Sigmoid colon (tissue), 4 donors: ENCODE data around the gene ATG4C.

Experiments
- EP300 ChIP-seq, 4 donors: sonication (generic); formaldehyde crosslinking; IDR thresholded peaks; one replicate each; pipeline ENCODE4 v1.6.1; 2017; ENCODE audit warnings: antibody characterized with exemption in 4 of 4
- POLR2A ChIP-seq, 2 donors: fragments of 450-650 bp; IDR thresholded peaks; one replicate each; pipeline ENCODE4 v1.6.1; 2016; ENCODE audit warnings: antibody characterized with exemption in 2 of 2, mild to moderate bottlenecking in 2 of 2, moderate library complexity in 2 of 2
- TF ChIP-seq, protein P1 (sequence below), 4 experiments: fragments of 450-650 bp in 3 of 4; fragments of 200-600 bp in 1 of 4; IDR thresholded peaks; one replicate each; pipeline ENCODE4 v1.5.1; 2016 to 2019; ENCODE audit warnings: antibody characterized with exemption in 4 of 4, mild to moderate bottlenecking in 3 of 4, moderate library complexity in 2 of 4

DNA sequence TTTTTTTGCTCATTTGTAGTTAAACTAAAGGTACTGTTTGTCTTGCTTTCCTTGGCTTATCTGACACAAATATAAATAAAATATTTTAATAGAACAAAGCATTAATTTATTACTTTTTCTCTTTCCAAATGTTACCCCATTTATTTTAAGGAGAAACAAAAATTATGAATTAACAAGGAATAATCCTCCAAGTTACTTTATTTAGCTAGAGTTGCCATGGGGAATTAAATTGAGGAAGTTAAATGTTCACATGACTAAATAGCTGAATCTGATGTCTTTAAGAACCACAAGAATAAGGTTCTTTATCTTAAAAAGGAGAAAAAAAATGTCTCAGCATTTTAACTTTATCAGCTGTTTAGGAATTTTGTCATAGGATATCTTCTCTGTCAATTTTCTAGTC is 12.3 kb downstream of the ATG4C start:
- TF ChIP-seq, protein P1, sequence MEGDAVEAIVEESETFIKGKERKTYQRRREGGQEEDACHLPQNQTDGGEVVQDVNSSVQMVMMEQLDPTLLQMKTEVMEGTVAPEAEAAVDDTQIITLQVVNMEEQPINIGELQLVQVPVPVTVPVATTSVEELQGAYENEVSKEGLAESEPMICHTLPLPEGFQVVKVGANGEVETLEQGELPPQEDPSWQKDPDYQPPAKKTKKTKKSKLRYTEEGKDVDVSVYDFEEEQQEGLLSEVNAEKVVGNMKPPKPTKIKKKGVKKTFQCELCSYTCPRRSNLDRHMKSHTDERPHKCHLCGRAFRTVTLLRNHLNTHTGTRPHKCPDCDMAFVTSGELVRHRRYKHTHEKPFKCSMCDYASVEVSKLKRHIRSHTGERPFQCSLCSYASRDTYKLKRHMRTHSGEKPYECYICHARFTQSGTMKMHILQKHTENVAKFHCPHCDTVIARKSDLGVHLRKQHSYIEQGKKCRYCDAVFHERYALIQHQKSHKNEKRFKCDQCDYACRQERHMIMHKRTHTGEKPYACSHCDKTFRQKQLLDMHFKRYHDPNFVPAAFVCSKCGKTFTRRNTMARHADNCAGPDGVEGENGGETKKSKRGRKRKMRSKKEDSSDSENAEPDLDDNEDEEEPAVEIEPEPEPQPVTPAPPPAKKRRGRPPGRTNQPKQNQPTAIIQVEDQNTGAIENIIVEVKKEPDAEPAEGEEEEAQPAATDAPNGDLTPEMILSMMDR (IDR thresholded peaks at IDR 0.05), result no peak
- TF ChIP-seq EP300 (IDR thresholded peaks at IDR 0.05) (no peak), POLR2A (IDR thresholded peaks at IDR 0.05) (no peak)
